ENCODE results near the gene SCO2. TPM values are rescaled to one million over a fixed set of nuclear protein-coding genes. Genes with fewer than 3 reads are reported as not detected.

Gene SCO2
- total RNA-seq, 1 donor from 2014 or later = 0.78 TPM

DNA sequence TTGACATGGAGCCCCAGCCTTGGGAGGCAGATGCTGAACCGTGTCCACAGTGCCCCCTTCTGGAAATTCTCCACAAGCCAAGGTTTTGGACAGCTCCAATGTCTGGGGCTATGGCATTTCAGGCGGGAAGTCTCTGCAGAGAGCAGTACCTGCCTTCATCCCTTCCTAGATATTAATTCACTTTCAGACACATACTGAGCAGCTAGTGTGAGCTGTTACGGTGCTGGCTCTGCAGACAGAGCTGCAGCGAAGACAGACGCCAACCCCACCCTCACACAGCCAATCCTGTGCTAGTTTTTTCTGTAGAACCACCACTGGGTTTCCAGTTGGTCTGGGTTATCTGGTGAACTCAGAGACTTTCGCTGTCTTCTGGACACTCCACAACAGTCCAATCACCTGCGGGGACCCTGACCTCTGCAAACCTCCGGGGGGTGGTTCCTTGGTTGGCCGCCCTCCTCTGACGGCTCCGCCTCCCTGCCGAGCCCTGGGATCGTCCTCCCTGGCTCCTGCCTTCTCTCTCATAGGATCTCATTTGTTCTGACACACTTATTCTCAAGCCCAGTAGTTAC, 27.0 kb downstream of the SCO2 start:
- peak; percentile 15 for DNase-seq

DNA sequence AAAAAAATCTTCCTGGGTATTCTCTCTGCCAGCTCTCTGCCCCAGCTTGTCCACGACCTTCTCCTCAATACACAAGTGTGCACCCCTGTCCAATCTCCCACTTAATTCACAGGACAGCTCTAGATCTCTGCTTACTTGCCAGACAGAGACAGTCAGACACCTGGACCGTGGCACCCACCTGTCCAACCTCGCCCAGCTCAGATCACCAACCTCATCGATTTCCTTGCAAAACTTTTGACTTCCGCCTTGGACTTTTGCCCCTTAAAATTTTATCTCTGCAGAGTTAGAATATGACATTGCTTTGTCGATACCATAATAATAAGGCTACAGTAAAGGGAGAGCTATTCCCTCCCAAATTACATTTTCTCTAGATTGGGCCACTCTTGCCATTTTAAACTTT, 28.3 kb downstream of the SCO2 start:
- DNase-seq = no peak

DNA sequence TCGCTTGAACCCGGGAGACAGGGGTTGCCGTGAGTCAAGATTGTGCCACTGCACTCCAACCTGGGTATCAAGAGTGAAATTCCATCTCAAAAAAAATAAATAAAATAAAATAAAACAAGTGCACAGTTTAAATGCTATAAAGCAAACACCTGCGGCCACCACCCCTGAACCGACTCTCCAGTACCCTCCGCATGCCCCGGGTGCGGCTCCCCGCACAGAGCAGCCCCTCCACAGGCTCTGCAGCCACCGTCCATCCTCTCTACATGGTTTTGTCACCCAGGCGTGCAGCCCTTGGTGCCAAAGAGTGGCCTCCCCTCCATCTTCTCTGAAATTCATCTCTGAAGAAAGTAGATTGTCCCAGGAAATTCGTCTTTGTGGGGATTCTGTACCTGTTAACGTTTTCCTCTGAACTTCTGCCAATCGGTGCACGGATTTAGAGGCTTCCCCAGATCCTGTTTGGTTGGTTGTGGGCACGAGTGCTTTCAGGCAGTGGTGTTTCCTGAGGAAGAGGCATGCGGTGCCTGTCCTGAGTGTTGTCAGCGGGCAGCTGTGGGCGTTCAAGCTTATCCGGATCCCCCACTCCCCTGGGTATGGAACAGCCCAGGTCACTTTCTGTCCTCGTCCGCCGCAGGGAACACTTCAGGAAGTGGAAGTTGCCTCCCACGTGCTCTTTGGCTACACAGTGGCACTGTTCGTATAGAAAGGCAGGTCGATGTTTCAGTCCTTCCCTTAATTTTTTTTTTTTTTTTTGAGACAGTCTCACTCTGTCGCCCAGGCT, 34.7 kb downstream of the SCO2 start:
- DNase-seq = no peak

DNA sequence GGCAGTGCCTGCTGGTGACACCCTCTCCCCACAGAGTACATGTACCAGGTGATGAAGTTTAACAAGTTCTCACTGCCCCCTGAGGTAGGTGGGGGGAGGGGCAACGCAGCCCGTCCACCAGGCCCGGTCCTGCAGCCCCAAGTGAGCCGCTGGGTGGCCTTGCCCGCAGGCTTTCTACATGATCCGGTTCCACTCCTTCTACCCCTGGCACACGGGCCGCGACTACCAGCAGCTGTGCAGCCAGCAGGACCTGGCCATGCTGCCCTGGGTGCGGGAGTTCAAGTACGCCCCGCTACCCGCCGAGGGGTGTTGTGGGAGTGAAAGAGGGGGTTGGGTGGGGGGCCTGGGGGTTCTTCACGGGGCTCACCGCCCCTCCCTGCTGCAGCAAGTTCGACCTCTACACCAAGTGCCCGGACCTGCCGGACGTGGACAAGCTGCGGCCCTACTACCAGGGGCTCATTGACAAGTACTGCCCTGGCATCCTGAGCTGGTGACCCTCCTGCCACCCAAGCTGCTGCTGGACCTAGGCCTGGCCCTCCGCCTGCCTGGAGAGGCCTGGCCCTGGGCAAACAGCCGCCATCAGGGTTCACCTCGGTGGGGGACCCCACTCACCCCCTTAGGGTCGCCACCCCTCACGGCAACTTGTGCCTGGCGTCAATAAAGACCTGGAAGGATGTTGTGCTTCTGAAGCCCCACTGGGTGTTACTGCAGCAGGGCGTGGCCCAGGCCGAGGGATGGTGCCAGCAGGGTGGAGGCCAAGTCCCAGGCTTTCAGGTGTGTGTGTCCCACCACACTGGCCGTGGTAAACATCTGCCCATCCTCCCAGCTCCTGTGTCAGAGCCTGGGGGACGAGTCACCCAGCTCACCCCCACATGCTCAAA, 35.8 kb downstream of the SCO2 start:
- no peak for DNase-seq

DNA sequence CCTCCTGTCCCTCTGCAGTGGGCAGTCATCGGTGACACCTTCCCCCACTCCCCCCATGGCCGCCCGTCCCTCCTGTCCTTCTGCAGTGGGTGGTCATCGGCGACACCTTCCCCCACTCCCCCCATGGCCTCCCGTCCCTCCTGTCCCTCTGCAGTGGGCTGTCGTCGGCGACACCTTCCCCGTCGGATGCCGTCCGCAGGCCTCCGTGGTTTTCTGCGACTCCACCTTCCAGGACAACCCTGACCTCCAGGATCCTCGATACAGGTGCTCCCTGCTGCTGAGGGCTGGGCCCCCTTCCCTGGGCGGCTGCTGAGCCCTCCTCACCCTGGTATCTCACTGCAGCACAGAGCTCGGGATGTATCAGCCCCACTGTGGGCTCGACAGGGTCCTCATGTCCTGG, 36.5 kb downstream of the SCO2 start:
- no peak for DNase-seq

DNA sequence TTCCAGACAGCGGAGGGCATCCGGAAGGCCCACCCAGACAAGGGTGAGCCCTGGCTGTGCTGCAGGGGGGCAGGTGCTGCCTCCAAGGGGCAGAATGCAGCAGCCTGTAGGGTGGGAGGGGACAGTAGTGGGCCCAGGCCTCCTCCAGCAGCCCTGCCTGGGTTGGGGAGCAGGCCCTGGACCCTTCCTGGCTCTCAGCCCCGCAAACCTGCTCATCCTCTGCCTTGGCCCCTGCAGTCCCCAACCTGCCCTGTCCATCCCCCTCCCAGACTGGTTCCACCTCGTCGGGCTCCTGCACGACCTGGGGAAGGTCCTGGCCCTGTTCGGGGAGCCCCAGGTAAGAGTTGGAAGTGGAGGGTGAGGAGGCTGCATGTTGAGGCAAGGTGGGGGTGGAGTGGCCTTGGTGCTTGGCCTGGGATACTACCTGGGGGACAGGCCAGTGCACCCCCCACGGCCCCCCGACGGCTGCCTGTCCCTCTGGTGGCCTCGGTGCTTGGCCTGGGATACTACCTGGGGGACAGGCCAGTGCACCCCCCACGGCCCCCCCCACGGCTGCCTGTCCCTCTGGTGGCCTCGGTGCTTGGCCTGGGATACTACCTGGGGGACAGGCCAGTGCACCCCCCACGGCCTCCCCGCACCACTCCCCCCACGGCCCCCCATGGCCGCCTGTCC, 37.3 kb downstream of the SCO2 start:
- DNase-seq = no peak

DNA sequence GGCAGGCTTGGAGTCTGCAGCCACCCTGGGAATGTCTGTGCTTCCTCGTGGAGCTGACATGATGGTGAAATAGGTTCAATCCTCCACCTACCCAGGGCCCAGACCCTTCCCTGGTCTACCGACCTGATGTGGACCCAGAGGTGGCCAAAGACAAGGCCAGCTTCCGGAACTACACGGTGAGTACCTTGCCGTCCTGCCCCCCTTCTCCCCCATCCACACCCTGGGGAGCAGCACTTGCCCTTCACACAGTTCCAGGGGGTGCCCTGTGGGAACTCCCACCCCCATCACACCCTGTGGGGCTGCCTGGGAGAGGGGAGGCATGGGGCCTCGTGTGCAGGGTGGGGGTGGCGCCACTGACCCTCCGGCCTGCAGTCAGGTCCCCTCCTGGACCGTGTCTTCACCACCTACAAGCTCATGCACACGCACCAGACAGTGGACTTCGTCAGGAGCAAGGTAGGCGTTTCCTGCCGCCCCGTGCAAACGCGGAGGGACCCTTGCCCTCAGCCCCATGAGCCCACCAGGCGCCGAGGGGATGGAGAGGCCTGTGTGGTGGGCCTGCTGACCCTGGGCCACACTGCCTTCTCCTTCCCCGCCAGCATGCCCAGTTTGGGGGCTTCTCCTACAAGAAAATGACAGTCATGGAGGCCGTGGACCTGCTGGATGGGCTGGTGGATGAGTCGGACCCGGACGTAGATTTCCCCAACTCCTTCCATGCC, 38.0 kb downstream of the SCO2 start:
- DNase-seq = no peak

DNA sequence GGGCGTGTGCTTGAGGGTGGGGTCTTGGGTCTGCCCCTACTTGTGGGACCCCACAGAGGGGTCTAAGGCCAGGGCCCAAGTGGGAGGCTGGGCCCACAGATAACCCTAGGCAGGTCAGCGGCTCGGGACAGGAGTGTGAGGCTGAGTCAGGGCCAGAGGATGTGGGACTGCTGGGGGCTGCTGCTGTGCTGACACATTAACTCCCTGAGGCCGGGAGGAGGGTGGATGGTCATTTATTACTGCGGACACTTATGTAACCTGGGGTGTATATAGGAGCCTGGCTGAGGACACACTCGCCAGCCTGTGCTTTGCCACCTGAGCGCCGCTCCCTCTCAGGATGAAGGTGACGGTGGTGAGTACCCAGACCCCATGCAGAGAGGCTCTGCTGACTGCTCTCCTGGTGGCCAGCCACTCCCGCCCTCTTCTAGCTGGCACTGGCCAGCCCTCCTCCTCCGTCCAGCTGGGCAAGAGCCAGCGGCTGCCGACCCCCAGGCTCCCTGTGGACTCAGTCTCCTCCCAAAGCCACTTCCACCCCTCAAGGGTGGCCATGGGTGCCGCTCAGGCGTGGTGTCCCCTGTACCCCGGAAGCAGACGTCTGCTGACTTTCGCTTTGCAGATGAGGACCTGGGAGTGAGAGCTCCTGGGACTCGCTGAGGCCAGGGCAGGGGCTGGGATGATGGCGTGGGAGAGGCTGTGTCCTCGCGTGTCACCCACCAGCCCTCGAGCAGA, 38.7 kb downstream of the SCO2 start, which contains the start of gene MIOX:
Gene MIOX, plus strand, starts transcription at position 299 of the 729 bp plus-strand sequence. Its CDS starts 39 bp downstream, at position 338.
- DNase-seq = no peak

DNA sequence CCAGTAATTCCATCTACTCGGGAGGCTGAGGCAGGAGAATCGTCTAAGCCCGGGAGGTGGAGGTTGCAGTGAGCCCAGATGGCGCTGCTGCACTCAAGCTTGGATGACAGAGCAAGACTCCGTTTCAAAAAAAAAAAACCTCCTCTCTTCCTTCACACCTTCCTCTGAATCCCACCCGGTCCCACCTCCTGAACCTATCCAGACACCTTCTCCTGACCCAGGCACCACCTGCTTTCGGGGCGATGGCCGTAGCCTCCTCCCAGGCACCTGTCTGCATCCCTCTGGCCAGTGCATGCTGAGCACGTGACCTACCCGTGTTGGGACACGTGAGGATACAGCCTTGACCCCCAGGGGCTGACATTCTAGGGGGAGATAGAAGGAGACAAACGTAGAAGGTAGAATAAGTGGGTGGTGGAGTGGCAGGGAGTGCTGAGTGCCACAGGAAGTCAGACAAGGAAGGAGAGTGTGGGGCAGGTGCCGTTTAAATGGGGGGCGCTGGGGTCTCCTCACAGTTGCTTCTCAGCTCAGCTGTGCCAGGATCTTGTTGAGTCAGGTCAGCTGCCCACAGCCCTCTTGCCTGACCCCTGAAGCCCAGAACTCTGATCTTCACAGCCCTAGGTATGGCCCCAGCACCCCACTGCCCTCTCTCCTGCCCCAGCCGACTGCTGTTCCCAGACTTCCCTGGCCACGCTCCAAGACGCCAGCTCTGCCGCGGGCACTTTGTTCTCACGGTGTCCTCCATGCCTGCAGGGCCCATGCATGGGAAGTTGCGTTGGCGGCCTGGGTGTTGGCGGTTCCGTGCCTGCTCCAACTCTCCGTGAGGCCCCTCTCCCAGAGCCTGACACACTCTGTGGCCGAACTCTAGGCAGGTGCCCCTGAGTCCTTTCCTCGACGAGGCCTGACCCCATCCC, 39.9 kb downstream of the SCO2 start:
- no peak for DNase-seq

DNA sequence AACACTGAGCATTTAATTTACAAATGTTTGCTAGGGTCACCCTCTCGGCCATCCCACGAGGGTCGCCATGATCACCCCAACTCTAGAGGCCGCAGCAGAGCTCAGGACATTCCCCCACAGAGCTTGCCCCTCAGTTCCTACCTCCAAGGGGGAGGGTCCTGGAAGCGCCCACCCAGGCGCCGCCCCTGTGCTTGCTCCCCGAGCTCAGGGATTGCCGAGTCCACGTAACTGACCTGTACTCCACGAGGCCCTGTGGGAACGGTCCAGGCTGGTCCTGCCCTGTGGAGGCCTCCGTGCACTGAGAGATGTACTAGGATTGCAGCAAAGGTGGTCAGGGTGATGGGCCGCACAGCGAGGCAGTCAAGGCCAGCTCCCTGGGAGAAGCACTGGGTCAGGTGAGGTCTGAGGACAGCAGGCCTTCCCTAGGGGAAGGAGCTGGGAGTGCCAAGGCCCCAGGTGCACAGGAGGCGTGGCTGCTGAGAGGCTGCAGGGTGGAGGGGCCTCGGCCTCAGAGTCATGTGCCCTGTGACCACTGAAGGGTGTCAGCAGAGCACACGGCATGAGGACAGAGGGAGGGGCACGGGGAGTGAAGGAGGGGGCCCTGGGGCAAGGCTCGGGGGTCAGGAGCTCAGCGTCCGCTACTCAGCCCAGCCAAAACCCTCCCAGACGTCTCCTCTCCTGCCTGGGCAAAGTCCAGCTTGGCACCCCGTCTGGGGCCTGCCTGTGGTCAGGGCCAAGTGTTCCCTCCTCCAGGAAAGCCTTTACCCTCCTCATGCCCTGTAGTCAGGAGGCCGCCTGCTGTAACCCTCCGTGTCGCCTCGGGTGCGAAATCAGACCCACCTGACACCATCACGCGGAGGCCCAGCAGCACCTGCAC, 41.2 kb downstream of the SCO2 start:
- DNase-seq = no peak

DNA sequence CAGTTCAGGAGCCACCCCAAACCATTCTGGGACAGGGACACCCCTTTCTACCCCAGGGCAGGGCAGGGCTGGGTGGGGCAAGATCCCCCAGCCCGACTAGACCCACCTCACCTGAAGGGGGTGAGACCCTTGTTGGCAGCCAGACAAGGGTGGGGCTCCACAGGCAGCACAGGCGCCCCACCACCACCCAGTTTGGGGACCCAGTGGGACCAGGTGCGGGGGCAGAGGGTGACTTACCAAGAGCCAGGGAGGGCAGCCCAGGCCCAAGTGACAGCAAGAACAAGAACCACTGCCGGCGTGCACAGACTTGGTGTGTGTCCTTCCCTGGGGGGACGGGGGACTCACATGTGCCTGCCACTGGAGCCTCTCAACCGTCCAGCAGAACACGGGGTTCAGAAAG, 41.8 kb downstream of the SCO2 start:
- no peak for DNase-seq

DNA sequence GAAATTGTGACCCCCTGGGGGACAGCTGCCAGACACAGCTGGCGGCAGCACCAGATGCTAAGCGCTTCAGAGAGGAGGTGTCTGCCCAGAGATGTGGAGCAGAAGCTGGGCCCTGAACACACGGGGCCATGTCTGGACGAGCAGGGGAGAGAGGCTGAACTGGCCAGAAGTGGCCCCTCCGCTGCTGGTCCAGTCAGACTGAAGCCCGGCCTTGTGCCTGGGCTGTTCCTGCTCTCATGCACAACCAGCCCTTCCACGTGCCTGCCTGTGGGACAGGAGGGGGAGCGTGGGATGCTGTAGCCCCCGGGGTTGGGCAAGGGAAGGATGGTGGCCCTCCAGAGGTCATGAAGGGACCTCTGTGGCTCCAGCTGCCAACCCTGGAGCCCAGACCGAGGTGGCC, 42.3 kb downstream of the SCO2 start:
- no peak for DNase-seq

DNA sequence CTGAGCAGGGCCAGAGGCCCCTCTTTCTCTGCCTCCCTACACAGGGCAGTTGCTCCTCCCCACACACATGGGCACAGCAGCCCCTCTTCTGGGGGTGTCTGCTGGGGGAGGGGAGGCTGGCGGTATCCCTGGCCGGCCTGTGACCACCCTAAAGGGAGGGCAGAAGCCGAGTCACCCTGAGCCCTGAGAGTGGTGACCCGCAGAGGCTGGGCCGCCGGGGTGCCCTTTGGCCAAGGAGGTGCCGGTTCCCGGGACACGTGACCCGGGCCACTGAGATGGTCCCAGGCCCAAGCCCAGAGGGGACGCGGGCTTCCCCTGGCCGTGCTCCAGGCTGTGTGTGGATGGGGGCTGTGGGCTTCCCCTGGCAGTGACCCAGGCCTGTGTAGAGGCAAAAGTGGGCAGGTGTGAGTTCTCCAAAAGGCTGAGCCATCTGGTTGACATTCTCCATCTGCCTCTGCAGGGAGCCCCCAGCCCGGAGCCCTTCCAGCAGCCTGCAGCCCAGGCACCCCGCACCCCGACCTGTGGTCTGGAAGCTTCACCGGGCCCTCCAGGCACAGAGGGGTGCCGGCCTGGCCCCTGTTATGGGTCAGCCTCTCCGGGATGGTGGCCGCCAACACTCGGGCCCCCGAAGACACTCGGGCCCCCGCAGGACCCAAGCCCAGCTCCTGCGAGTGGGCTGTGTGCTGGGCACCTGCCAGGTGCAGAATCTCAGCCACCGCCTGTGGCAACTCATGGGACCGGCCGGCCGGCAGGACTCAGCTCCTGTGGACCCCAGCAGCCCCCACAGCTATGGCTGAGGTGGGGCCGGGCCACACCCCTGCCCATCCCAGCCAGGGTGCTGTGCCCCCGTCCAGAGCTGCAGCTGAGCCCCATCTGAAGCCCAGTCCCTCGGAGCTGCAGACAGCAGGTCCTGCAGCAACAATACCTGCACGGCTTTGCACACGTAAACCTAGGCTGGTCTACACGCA, 43.0 kb downstream of the SCO2 start:
- DNase-seq = no peak

DNA sequence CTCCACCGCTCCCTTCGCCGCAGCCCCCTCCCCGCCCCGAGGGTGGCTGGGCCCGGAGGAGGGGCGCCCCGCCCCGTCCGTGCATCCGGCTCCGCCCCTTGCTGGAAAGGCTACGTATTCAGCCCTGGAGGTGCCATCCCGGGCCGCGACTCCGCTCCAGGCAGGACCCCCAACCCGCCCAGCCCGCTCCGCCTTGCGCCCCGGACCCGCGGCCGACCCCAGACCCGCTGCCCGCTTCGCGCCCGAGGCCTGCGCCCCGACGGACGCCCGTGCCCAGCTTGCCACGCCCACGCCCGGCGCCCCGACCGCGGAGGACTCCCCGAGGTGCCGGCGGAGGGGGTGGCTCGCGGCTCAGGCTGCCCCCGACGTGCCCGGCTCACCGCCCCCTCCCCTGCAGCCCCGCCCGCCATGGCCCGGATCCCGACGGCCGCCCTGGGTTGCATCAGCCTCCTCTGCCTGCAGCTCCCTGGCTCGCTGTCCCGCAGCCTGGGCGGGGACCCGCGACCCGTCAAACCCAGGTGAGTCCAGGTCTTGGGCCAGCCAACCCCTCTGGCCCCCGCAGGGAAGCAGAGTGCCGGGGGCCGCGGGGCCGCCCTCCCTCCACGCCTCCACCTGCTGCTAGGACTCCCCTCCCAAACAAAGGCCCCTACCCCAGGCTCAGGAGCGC, 43.8 kb downstream of the SCO2 start, which contains the start of gene ADM2:
Gene ADM2, plus strand, starts transcription at position 104 of the 667 bp plus-strand sequence. Its CDS starts 305 bp downstream, at position 409.
- DNase-seq = no peak

DNA sequence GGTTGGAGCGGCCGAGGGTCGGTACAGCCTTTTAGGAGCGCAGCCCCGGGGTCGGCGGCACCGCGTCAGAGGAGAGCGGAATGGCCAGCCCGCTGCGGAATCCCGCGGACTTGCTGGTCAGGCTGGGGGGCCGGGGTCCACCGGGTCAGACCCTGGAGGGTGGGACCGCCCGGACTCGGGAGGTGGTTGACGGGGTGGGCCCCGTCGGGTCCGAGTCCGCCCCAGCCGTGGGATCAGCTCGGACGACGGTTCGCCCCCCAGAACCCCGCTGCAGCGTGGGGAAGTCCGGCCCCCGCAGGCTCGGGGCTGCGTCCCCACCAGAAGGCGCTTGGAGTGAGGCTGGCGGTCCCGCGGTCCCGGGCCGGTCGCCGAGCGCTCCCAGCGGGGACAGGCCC, 44.4 kb downstream of the SCO2 start:
- DNase-seq = no peak

DNA sequence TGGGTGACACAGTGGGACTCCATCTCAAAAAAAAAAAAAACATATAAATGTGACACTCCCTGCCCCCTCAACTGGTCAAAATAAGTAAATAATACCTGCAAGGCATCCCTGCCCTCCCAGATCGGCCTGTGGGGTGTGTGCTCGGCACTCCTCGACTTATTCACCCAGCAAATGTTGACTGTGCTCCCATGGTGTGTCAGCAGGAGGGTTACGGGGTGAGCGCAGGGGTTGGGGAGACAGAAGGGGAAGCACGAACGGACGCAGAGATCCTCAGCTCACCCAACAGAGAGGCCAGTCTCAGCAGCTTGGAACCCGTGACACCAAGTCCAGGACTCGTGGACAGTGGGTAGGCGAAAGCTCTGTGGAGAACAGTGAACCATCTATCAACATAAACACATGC, 45.7 kb downstream of the SCO2 start:
- DNase-seq = no peak

DNA sequence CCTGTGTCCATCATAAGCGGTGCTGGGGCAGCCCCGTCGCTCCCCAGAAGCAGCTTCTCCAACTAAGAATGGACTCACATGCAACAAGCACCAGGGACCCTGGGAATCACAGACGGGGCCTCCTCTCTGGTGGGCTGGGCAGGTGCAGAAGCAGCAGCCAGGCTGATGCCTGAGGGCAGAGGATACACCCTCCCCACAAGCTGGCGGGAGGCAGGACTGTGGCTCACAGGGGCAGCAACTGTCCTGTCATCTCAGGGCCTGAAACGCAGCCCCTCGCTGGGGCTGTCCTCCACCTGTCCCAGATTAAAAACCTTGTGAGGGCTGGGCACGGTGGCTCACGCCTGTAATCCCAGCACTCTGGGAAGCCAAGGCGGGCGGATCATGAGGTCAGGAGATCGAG, 47.5 kb downstream of the SCO2 start:
- DNase-seq = no peak

All from occipital lobe (tissue), 2 donors.